ENCODE measurements around the gene REN.

REN gene

DNA sequence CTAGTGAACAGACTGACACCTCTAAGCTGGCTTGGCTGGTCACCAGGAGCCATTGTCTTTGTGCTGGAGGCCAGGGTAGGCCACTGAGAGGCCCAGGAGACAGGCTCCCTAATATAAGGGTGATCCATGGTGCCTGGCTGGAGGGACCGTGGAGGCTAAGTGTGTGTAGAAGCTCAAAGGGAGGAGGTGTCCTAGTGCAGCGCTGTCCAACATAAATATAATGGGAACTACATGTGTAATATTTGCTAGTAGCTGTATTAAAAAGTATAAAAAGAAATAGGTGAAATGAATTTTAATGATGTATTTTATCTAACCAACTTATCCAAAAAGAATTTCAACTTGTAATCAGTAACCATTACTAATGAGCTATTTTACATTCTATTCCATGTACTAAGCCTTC, 58.2 kb downstream of the REN start:
- Histone ChIP-seq H3K27me3 (ENCODE audit: control insufficient read depth, insufficient read depth, low read length) (no peaks in the 10 kb centered on the region), H3K36me3 (ENCODE audit: control insufficient read depth, insufficient read depth, low read length) (no peaks in the 10 kb centered on the region), H3K4me1 (ENCODE audit: control insufficient read depth, insufficient read depth, low read length) (peaks cover 29% of the 10 kb centered on the region), H3K4me3 (ENCODE audit: low read length) (no peak overlapping the region), H3K27ac (ENCODE audit: low read length) (no peak overlapping the region), H3K9me3 (ENCODE audit: control insufficient read depth, insufficient read depth, low read length) (no peaks in the 10 kb centered on the region)
- no peak for DNase-seq (ENCODE audit: low read depth, low spot score)
- no CpG with 5 or more reads among the region's 2 CpGs for WGBS (ENCODE audit: insufficient coverage, insufficient read length)

DNA sequence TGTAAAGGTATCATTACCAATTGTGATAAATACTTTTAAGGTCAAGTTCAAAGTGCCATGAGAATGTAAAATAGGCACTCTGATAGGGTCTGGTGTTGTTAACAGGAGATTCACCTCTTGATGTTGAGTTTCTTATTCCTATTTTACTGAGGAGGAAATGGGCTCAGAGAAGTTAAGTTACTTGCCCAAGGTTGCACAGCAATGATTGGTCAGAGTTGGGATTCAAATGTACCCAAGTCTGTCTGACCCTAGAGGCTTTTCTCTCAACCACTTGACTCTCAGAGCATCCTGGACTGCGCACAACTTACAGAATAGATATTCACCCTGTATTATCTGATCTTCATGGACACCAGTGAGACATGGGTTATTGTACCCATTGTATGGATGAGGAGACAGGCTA, 59.3 kb downstream of the REN start:
- WGBS (ENCODE audit: insufficient coverage, insufficient read length): no CpG with 5 or more reads among the region's 1 CpG
- no peak overlapping the region for H3K4me3 ChIP-seq (ENCODE audit: low read length)
- H3K27me3 ChIP-seq (ENCODE audit: control insufficient read depth, insufficient read depth, low read length): no peaks in the 10 kb centered on the region
- no peaks in the 10 kb centered on the region for H3K36me3 ChIP-seq (ENCODE audit: control insufficient read depth, insufficient read depth, low read length)
- no peak for DNase-seq (ENCODE audit: low read depth, low spot score)
- no peak overlapping the region for H3K27ac ChIP-seq (ENCODE audit: low read length)
- H3K9me3 ChIP-seq (ENCODE audit: control insufficient read depth, insufficient read depth, low read length): no peaks in the 10 kb centered on the region
- peaks cover 38% of the 10 kb centered on the region for H3K4me1 ChIP-seq (ENCODE audit: control insufficient read depth, insufficient read depth, low read length)

DNA sequence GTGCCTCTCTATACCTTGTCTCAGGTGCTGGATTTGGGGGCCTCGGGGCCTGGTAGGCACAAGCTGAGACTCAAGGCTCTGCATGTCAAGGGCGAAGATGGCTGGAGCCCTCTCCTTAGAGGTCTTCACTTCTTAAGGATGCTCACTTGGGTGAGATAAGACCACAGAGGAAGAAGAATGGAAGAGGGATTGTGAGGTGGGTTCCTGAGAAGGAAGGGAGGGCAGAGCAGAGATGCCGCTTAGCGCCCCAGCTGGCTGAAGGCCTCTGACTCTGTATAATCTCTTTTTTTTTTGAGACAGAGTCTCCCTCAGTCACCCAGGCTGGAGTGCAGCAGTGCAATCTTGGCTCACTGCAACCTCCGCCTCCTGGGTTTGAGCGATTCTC, 61.0 kb downstream of the REN start:
- Histone ChIP-seq H3K9me3 (ENCODE audit: control insufficient read depth, insufficient read depth, low read length) (no peaks in the 10 kb centered on the region), H3K36me3 (ENCODE audit: control insufficient read depth, insufficient read depth, low read length) (no peaks in the 10 kb centered on the region), H3K27ac (ENCODE audit: low read length) (no peak overlapping the region), H3K4me3 (ENCODE audit: low read length) (no peak overlapping the region), H3K4me1 (ENCODE audit: control insufficient read depth, insufficient read depth, low read length) (peaks cover 40% of the 10 kb centered on the region), H3K27me3 (ENCODE audit: control insufficient read depth, insufficient read depth, low read length) (no peaks in the 10 kb centered on the region)
- no peak for DNase-seq (ENCODE audit: low read depth, low spot score)
- WGBS (ENCODE audit: insufficient coverage, insufficient read length): no CpG with 5 or more reads among the region's 6 CpGs

All from iPS DF 6.9 (cell line).